Loucy (cell line): Measurements from ENCODE around the gene SCT.

Experiments used
- EZH2phosphoT487 ChIP-seq: fragments of 200-600 bp; IDR thresholded peaks from 2 replicates; pipeline ENCODE4 v1.6.1; 2018; ENCODE audit warnings: antibody characterized with exemption, mild to moderate bottlenecking, moderate library complexity, borderline replicate concordance
- TF ChIP-seq, protein P1 (sequence below): fragments of 200-600 bp; sonication (generic); conservative IDR thresholded peaks from 2 replicates; pipeline ENCODE4 v1.5.1; 2014; ENCODE audit warnings: mild to moderate bottlenecking, antibody characterized with exemption, low read length

- TF ChIP-seq, protein P1, sequence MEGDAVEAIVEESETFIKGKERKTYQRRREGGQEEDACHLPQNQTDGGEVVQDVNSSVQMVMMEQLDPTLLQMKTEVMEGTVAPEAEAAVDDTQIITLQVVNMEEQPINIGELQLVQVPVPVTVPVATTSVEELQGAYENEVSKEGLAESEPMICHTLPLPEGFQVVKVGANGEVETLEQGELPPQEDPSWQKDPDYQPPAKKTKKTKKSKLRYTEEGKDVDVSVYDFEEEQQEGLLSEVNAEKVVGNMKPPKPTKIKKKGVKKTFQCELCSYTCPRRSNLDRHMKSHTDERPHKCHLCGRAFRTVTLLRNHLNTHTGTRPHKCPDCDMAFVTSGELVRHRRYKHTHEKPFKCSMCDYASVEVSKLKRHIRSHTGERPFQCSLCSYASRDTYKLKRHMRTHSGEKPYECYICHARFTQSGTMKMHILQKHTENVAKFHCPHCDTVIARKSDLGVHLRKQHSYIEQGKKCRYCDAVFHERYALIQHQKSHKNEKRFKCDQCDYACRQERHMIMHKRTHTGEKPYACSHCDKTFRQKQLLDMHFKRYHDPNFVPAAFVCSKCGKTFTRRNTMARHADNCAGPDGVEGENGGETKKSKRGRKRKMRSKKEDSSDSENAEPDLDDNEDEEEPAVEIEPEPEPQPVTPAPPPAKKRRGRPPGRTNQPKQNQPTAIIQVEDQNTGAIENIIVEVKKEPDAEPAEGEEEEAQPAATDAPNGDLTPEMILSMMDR, result no peak
- no peak for TF ChIP-seq EZH2phosphoT487
These were observed 30.6 kb downstream of the SCT start for GRCh38 chr11:596374-596773.
